Brain microvascular endothelial cell (primary cell): ENCODE results near the gene EVC2.
A peak's percentile ranks its signal among the peaks of the same experiment; 100 is the strongest.

ENCODE experiments used
- DNase-seq: peaks from one replicate; pipeline ENCODE4 v3.0.0-alpha.2; 2020
- H3K27ac ChIP-seq: fragments of 250-450 bp; sonication (Bioruptor Pico); 2 replicates; pipeline ENCODE4 v1.5.1; 2020; ENCODE audit warnings: mild to moderate bottlenecking, moderate library complexity
- H3K27me3 ChIP-seq: fragments of 250-450 bp; sonication (Bioruptor Pico); replicated peaks from 2 replicates; pipeline ENCODE4 v1.5.1; 2020; ENCODE audit warnings: mild to moderate bottlenecking
- H3K36me3 ChIP-seq: fragments of 250-450 bp; sonication (Bioruptor Pico); replicated peaks from 2 replicates; pipeline ENCODE4 v1.5.1; 2020; ENCODE audit warnings: mild to moderate bottlenecking
- H3K4me3 ChIP-seq: 2 replicates; pipeline ENCODE4 v1.5.1; 2011; ENCODE audit warnings: low read depth, mild to moderate bottlenecking, control low read depth, low read length, moderate library complexity
- in situ Hi-C: cut with HindIII; loops from 2 replicates; pipeline ENCODE4 v1.10.0; 2017; ENCODE audit warnings: low sequenced_read_pairs, low pct_ligation_motif_present
- TF ChIP-seq, protein P1 (sequence below): IDR thresholded peaks from 2 replicates; pipeline ENCODE4 v1.5.1; 2011; ENCODE audit warnings: low read depth, mild to moderate bottlenecking, moderate library complexity, low read length, control low read depth, inconsistent platforms; ENCODE audit errors: missing control alignments

Gene EVC2

DNA sequence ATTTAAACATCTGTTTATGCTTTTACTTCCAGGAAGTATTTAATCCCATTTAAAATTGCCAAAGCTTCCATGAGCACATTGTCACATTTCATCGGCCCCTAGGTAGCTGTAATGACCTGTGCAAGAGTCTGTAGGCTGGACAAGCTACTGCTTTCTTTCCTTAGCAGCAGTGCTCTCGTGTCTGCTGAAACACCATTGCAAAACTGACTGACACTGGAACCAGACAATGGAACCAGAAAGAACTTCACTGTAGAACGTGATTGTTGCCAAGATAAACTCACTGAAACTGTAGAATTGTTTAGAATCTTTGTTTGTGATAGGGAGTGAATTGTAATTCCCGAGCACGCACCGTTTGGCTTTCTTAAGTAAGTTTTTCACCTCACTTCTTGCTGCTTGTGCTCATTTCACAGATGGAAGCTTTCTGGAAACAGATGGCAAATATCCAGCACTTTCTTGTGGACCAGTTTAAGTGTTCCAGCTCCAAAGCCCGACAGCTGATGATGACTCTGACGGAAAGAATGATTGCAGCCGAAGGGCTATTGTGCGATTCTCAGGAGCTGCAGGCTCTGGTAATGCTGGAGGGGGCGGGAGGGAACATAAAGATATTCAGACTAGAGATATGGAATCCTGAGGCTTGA lies 39.5 kb upstream of the EVC2 start:
- in situ Hi-C loops = no loop called here
- TF ChIP-seq, protein P1, sequence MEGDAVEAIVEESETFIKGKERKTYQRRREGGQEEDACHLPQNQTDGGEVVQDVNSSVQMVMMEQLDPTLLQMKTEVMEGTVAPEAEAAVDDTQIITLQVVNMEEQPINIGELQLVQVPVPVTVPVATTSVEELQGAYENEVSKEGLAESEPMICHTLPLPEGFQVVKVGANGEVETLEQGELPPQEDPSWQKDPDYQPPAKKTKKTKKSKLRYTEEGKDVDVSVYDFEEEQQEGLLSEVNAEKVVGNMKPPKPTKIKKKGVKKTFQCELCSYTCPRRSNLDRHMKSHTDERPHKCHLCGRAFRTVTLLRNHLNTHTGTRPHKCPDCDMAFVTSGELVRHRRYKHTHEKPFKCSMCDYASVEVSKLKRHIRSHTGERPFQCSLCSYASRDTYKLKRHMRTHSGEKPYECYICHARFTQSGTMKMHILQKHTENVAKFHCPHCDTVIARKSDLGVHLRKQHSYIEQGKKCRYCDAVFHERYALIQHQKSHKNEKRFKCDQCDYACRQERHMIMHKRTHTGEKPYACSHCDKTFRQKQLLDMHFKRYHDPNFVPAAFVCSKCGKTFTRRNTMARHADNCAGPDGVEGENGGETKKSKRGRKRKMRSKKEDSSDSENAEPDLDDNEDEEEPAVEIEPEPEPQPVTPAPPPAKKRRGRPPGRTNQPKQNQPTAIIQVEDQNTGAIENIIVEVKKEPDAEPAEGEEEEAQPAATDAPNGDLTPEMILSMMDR = no peak
- H3K4me3 ChIP-seq = no peak overlapping the region
- H3K27ac ChIP-seq = peak overlapping the region; percentile 91
- DNase-seq = peak; percentile 98
- H3K36me3 ChIP-seq = peaks cover 40% of the 10 kb centered on the region
- no peaks in the 10 kb centered on the region for H3K27me3 ChIP-seq

DNA sequence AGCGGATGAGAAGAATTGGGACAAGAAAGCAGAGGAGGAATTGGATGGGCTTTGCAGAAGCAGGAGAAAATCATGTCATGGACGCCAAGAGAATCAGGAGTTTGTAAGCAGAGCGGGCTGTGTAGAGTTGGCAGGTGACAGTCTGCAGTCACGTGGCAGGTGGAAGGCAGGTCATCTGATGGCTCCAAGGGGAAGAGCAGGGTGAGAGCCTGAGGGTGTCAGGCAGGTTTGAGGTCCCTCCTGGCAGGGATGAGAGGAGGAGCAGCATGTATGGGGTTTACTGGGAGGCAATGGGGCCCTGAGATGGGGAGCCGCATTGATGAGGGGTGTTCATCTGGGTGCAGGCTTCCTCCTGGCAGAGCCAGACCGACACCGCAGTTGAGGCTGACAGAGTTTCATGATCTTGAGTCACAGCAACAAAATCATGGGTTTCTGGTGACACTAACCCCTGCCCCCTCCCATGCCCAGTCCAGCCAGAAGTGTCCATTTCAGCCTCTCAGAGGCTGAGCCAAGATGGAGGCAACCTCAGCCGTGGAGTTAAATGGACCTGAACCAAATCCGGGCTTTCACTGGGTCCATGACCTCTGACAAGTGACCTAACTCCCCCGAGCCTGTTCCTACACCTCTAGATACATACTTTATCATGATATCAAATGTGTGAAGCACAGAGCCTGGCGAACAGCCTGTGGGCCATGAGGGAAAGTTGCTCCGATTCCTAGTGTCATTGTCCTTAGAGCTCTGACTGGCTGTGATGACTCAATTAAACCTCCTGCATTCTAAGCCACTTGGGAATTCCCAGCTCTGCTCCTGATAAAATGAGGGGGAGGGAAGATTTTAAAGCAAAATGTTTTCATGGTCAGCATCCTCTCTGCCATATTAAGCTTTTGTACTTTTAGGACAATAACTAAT lies 38.7 kb upstream of the EVC2 start:
- peak overlapping the region; percentile 91 for H3K27ac ChIP-seq
- in situ Hi-C loops = no loop called here
- H3K4me3 ChIP-seq = no peak overlapping the region
- DNase-seq = peak; percentile 62
- peaks cover 48% of the 10 kb centered on the region for H3K36me3 ChIP-seq
- H3K27me3 ChIP-seq = no peaks in the 10 kb centered on the region
- TF ChIP-seq, protein P1 = no peak

DNA sequence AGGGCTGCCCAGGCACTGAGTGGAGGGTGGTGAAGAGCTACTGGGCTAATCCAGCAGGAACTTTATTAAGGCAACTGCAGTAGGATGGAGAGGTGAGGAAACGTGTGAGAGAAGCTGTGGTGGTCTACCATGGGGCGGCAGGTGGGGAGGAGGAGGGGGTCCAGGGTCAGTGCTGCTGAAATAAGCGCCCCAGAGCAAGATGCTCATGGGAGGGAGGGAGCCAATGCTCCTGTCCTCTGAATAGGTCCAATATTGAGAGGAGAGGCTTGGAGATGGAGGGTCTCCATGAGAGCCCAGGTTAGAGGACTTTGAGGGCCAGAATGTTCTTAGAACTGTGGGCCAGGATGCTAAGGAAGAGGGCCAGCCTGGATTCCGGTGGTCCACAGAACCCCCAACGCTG lies 37.9 kb upstream of the EVC2 start:
- H3K27me3 ChIP-seq = no peaks in the 10 kb centered on the region
- in situ Hi-C loops = no loop called here
- no peak overlapping the region for H3K27ac ChIP-seq
- TF ChIP-seq, protein P1 = no peak
- peaks cover 48% of the 10 kb centered on the region for H3K36me3 ChIP-seq
- no peak overlapping the region for H3K4me3 ChIP-seq
- DNase-seq = no peak

DNA sequence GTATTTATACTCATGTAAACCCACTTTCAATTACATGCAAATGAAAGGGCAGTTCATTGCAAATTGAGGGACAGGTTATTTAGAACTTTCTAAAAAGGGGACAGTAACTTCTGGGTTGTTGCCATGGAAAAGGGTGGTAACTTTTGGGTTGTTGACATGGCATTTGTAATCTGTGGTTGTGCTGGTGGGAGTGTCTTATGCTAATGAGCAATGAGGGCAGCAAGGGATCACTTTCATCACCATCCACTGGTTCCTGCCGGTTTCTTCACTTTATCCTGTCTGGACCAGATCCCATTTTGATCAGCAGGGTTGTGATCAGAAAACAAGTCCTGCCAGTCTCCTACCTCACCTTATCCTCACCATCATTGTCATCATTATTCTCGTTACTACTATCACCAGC lies 34.6 kb upstream of the EVC2 start:
- TF ChIP-seq, protein P1 = no peak
- no peak for DNase-seq
- Histone ChIP-seq H3K27me3 (no peaks in the 10 kb centered on the region), H3K27ac (no peak overlapping the region), H3K36me3 (peaks cover 54% of the 10 kb centered on the region), H3K4me3 (no peak overlapping the region)
- in situ Hi-C loops = no loop called here

DNA sequence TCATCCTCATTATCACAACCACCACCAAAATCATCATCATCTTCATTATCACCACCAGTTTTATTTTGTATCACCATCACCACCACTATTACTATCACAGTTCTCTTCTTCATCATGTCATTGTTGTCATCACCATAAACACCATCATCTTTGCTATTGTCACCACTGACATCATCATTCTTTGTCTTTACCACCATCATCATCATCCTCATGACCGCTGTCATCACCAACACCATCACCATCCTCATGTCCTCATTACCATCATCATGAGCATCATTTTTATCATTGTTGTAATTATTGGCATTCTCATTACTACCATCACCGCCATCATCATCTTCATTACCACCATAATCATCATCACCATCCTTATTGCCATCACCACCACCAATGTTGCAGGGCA lies 34.0 kb upstream of the EVC2 start:
- in situ Hi-C loops = no loop called here
- Histone ChIP-seq H3K36me3 (peaks cover 56% of the 10 kb centered on the region), H3K4me3 (no peak overlapping the region), H3K27ac (no peak overlapping the region), H3K27me3 (no peaks in the 10 kb centered on the region)
- no peak for DNase-seq
- TF ChIP-seq, protein P1 = no peak
